Measurements from ENCODE around the gene KDM6A.
"Not testable (repeated sequence)": the region's sequence is repeated elsewhere in the genome, so short reads cannot be mapped to it uniquely, and the experiment has no call there.

The KDM6A gene

DNA sequence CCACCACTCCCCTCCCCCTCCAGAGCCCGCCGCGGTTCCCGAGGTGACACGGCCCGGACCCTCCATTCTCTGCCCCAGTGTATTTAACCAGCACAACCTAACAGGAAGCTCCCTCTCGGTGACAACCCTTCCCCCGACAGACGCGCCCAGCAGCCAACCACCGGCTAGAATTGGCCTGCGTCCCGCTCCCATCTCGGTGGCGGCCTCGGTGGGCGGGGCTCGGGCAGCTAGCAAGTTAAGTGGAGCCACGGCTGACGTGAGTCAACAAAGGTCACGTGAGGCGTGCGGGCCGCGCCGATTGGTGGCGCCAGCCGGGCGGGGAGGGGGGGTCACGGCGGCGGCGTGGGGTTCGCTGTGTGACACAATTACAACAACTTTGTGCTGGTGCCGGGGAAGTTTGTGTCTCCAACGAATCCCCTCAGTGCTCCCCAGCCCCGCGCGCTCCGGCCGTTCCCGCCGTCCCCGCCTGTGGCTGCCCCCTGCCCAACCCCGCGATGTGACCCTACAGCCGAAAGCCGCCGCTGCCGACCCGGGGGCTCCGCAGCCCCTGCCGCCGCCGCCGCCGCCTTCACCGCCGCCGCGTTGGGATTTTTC is at the start of gene KDM6A:
KDM6A (plus strand) TSS at position 368 of the 594 bp plus-strand sequence. CDS start 364 bp downstream, outside the sequence.
- TF ChIP-seq ARNTL (CRISPR knock-in tag; IDR thresholded peaks at IDR 0.05; ENCODE audit: borderline replicate concordance, low read depth) (no peak), ZNF70 (CRISPR knock-in tag; IDR thresholded peaks at IDR 0.05) (peak; percentile 18; the same call in 1 of the 2 replicates)
- ATAC-seq = peak; percentile 88

DNA sequence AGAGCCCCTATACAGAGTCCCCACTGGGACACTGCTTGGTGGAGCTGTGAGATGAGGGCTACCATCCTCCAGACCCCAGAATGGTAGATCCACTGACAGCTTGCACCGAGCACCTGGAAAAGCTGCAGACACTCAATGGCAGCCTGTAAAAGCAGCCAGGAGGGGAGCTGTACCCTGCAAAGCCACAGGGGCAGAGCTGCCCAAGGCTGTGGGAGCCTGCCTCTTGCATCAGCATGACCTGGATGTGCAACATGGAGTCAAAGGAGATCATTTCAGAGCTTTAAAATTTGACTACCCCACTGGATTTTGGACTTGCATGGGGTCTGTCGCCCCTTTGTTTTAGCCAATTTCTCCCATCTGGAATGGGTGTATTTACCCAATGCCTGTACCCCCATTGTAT is 49.8 kb upstream of the KDM6A start:
- ATAC-seq = not testable (repeated sequence)

DNA sequence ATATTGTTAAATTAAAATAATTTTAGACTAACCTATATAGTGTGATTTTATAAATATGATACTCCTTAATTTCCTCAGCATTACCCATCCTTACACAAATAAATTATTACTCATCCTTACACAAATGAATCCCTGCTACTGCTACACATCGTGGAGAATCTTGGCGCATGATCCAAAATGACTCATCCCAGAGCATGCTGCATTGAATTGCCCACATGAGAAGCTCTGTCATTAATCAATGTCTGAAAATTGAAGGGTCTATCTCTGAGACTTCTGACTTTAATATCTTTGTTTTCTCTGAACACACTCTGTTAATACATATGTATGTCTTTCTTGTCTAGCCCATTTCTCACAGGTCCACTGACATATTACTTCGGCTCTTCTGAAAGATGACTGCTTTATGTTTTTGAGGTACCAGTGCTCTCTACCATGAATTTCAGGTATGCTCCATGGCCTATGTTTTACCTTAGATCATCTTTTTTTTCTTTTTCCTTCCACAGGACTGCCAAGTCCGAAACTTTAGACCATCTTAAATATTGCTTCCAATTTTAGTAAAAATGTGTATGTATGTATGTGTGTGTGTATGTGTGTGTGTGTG is 44.9 kb upstream of the KDM6A start:
- peak; percentile 98 for ATAC-seq
- TF ChIP-seq ZNF8 (CRISPR knock-in tag; IDR thresholded peaks at IDR 0.05) (no peak), ISL1 (CRISPR knock-in tag; IDR thresholded peaks at IDR 0.05) (peak; percentile 33)

DNA sequence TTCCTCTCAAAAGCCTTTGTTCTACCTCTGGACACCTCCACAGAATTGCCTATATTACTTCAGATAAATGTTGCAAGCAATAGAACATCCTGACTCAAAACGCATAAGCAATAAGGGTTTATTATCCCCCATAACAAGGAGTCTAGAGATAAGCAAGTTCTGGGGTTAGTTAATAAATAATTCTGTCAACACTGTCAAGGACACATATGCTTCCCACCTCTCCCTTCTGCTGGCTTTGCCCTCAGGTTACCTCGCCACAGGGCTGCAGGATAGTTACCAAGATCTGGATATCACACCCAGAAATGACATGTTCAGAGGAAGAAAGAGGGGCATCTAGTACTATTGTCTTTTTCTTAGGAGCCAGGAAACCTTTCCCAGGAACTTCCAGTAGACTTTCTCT is 43.2 kb upstream of the KDM6A start:
- ATAC-seq = no peak
- TF ChIP-seq ZFP30 (CRISPR knock-in tag; IDR thresholded peaks at IDR 0.05) = no peak
- no peak for TF ChIP-seq BACH2 (CRISPR knock-in tag; IDR thresholded peaks at IDR 0.05; ENCODE audit: borderline replicate concordance)
- no peak for TF ChIP-seq ARNTL (CRISPR knock-in tag; IDR thresholded peaks at IDR 0.05; ENCODE audit: borderline replicate concordance, low read depth)
- no peak for TF ChIP-seq ZNF565 (CRISPR knock-in tag; conservative IDR thresholded peaks at IDR 0.05; ENCODE audit: low read depth)

DNA sequence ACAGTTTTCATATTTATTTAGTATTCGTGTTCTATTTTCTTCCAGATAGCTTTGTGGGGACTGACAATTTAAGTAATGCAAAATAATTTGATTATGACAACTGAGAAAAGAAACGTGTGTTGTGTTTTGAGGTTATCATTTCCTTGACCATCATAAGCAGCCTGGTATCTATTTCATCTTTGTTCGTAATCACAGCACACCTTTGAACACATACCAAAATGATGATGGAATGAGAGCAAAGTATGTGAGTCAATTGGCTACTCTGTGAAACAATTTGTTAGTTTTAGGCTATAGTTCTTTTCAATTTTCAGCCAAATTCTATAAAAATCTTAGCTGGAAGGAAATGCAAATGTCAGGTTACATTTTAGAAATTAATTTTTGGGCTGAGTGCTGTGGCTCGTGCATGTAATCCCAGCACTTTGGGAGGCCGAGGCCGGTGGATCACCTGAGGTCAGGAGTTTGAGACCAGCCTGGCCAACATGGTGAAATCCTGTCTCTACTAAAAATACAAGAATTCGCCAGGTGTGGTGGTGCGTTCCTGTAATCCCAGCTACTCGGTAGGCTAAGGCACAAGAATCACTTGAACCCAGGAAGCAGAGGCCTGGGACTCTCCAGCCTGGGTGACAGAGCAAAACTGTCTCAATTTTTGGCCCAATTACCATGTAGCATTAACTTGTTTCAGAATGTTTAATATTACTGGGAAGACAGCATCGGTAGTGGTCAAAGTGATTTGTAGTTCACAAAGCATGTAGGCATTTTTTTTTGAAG is 30.3 kb upstream of the KDM6A start:
- TF ChIP-seq CSDC2 (CRISPR knock-in tag; IDR thresholded peaks at IDR 0.05) (no peak), ZNF565 (CRISPR knock-in tag; conservative IDR thresholded peaks at IDR 0.05; ENCODE audit: low read depth) (no peak), TCF4 (CRISPR knock-in tag; IDR thresholded peaks at IDR 0.05; ENCODE audit: borderline replicate concordance) (no peak), RARB (CRISPR knock-in tag; IDR thresholded peaks at IDR 0.05) (no peak), ZC3H10 (CRISPR knock-in tag; IDR thresholded peaks at IDR 0.05) (no peak), ZFP30 (CRISPR knock-in tag; IDR thresholded peaks at IDR 0.05) (no peak), ARNTL (CRISPR knock-in tag; IDR thresholded peaks at IDR 0.05; ENCODE audit: borderline replicate concordance, low read depth) (no peak), ESRRG (CRISPR knock-in tag; IDR thresholded peaks at IDR 0.05) (no peak), ZNF8 (CRISPR knock-in tag; IDR thresholded peaks at IDR 0.05) (no peak), ISL1 (CRISPR knock-in tag; IDR thresholded peaks at IDR 0.05) (no peak), BACH2 (CRISPR knock-in tag; IDR thresholded peaks at IDR 0.05; ENCODE audit: borderline replicate concordance) (no peak), PPARA (CRISPR knock-in tag; IDR thresholded peaks at IDR 0.05; ENCODE audit: borderline replicate concordance) (no peak), TOX (CRISPR knock-in tag; IDR thresholded peaks at IDR 0.05; ENCODE audit: borderline replicate concordance) (no peak)
- TF ChIP-seq, protein P1, sequence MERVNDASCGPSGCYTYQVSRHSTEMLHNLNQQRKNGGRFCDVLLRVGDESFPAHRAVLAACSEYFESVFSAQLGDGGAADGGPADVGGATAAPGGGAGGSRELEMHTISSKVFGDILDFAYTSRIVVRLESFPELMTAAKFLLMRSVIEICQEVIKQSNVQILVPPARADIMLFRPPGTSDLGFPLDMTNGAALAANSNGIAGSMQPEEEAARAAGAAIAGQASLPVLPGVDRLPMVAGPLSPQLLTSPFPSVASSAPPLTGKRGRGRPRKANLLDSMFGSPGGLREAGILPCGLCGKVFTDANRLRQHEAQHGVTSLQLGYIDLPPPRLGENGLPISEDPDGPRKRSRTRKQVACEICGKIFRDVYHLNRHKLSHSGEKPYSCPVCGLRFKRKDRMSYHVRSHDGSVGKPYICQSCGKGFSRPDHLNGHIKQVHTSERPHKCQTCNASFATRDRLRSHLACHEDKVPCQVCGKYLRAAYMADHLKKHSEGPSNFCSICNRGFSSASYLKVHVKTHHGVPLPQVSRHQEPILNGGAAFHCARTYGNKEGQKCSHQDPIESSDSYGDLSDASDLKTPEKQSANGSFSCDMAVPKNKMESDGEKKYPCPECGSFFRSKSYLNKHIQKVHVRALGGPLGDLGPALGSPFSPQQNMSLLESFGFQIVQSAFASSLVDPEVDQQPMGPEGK (CRISPR knock-in tag; IDR thresholded peaks at IDR 0.05; ENCODE audit: borderline replicate concordance) = no peak
- TF ChIP-seq, protein P2, sequence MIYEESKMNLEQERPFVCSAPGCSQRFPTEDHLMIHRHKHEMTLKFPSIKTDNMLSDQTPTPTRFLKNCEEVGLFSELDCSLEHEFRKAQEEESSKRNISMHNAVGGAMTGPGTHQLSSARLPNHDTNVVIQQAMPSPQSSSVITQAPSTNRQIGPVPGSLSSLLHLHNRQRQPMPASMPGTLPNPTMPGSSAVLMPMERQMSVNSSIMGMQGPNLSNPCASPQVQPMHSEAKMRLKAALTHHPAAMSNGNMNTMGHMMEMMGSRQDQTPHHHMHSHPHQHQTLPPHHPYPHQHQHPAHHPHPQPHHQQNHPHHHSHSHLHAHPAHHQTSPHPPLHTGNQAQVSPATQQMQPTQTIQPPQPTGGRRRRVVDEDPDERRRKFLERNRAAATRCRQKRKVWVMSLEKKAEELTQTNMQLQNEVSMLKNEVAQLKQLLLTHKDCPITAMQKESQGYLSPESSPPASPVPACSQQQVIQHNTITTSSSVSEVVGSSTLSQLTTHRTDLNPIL (CRISPR knock-in tag; IDR thresholded peaks at IDR 0.05; ENCODE audit: low read depth) = no peak
- TF ChIP-seq, protein P3, sequence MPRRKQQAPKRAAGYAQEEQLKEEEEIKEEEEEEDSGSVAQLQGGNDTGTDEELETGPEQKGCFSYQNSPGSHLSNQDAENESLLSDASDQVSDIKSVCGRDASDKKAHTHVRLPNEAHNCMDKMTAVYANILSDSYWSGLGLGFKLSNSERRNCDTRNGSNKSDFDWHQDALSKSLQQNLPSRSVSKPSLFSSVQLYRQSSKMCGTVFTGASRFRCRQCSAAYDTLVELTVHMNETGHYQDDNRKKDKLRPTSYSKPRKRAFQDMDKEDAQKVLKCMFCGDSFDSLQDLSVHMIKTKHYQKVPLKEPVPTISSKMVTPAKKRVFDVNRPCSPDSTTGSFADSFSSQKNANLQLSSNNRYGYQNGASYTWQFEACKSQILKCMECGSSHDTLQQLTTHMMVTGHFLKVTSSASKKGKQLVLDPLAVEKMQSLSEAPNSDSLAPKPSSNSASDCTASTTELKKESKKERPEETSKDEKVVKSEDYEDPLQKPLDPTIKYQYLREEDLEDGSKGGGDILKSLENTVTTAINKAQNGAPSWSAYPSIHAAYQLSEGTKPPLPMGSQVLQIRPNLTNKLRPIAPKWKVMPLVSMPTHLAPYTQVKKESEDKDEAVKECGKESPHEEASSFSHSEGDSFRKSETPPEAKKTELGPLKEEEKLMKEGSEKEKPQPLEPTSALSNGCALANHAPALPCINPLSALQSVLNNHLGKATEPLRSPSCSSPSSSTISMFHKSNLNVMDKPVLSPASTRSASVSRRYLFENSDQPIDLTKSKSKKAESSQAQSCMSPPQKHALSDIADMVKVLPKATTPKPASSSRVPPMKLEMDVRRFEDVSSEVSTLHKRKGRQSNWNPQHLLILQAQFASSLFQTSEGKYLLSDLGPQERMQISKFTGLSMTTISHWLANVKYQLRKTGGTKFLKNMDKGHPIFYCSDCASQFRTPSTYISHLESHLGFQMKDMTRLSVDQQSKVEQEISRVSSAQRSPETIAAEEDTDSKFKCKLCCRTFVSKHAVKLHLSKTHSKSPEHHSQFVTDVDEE (CRISPR knock-in tag; IDR thresholded peaks at IDR 0.05) = no peak
- TF ChIP-seq, protein P4, sequence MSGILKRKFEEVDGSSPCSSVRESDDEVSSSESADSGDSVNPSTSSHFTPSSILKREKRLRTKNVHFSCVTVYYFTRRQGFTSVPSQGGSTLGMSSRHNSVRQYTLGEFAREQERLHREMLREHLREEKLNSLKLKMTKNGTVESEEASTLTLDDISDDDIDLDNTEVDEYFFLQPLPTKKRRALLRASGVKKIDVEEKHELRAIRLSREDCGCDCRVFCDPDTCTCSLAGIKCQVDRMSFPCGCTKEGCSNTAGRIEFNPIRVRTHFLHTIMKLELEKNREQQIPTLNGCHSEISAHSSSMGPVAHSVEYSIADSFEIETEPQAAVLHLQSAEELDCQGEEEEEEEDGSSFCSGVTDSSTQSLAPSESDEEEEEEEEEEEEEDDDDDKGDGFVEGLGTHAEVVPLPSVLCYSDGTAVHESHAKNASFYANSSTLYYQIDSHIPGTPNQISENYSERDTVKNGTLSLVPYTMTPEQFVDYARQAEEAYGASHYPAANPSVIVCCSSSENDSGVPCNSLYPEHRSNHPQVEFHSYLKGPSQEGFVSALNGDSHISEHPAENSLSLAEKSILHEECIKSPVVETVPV (CRISPR knock-in tag; IDR thresholded peaks at IDR 0.05) = no peak
- ATAC-seq = no peak

Measured in SK-N-SH treated with all-trans-retinoic acid at 6 μM for 48 hours (cell line).